Right cardiac atrium (tissue), 5 donors: ENCODE results near the gene CLECL1. TPM values are rescaled to one million over a fixed set of nuclear protein-coding genes. Genes with fewer than 3 reads are reported as not detected.
"Not testable (repeated sequence)": the region's sequence is repeated elsewhere in the genome, so short reads cannot be mapped to it uniquely, and the experiment has no call there.

Experiments used
- ATAC-seq, 2 donors: fragments of 200-7000 bp; cut with Tn5 transposase; one replicate each; pipeline versions ENCODE4 v1.8.0 to v1.9.1; 2020; ENCODE audit warnings: moderate library complexity in 2 of 2, mild to moderate bottlenecking in 1 of 2
- DNase-seq, 3 donors: peaks; one replicate each; pipeline ENCODE4 v3.0.0-alpha.2; 2020
- H3K27ac ChIP-seq: one replicate; pipeline ENCODE4 v1.5.1; 2013; ENCODE audit warnings: mild to moderate bottlenecking, low read length, control low read depth, moderate library complexity
- H3K27me3 ChIP-seq: one replicate; pipeline ENCODE4 v1.6.1; 2013; ENCODE audit not compliant: control insufficient read depth, insufficient read depth
- H3K4me1 ChIP-seq: one replicate; pipeline ENCODE4 v1.6.1; 2013; ENCODE audit warnings: low read length; ENCODE audit not compliant: control insufficient read depth, insufficient read depth
- H3K4me3 ChIP-seq: one replicate; pipeline ENCODE4 v1.5.1; 2013; ENCODE audit warnings: low read length, control low read depth
- H3K9me3 ChIP-seq: one replicate; pipeline ENCODE4 v1.6.1; 2013; ENCODE audit warnings: low read length; ENCODE audit not compliant: control insufficient read depth
- WGBS: extraction: QIAGEN DNeasy Blood & Tissue Kit; methylation state at CpG from one replicate; pipeline ENCODE4 v1.1.7; 2013; 5-methylcytosine and 5-hydroxymethylcytosine counted together
- intact Hi-C, 4 donors: fragments of 100-400 bp; cut with DNase I; formaldehyde crosslinking; loops; one replicate each; pipeline versions ENCODE4 v1.11.0 to v1.14.0; 2022 to 2023
- polyA plus RNA-seq: library from polyadenylated mRNA; stranded (reverse); fragments of 200-250 nt; gene quantifications from one replicate; pipeline ENCODE4 v1.2.3, GENCODE V29; 2013
- total RNA-seq, 4 donors: library from RNA; stranded (reverse); fragmentation: NEBNext Ultra II Directional; extraction: Animal tissue kit (Norgen Biotek cat#: 25700); gene quantifications; one replicate each; pipeline ENCODE4 v1.2.1, GENCODE V29; 2021
- donor health status: healthy with polysubstance abuse.
- donor health status: DM: no; HTN: yes; CAD: no.
- donor health status: DM: no; HTN: no; CAD: no.
- donor health status: DM: no; HTN: yes; CAD: no; lungs with severe emphysema.
- donor health status: DM: yes; HTN: yes; CAD: no.

CLECL1 gene
- total and polyA plus RNA-seq, 5 donors = 0.14 to 1.2 (median 0.60) TPM; not detected in 2

GRCh38 chr12:9719790-9720189 lies 13.1 kb downstream of the CLECL1 start:
- Histone ChIP-seq H3K4me1 (no peaks in the 10 kb centered on the region), H3K27me3 (no peaks in the 10 kb centered on the region), H3K9me3 (no peaks in the 10 kb centered on the region), H3K4me3 (no peak overlapping the region), H3K27ac (no peak overlapping the region)
- DNase-seq = no peak
- intact Hi-C loops = no loop called here
- 31% methylated on average over 1 of the region's 1 CpG for WGBS
- no peak for ATAC-seq

GRCh38 chr12:9718968-9719367 lies 13.9 kb downstream of the CLECL1 start:
- no peak overlapping the region for H3K4me3 ChIP-seq
- no peaks in the 10 kb centered on the region for H3K27me3 ChIP-seq
- no peak for DNase-seq
- H3K4me1 ChIP-seq = no peaks in the 10 kb centered on the region
- 95% methylated on average over 7 of the region's 7 CpGs for WGBS
- ATAC-seq = no peak
- H3K9me3 ChIP-seq = no peaks in the 10 kb centered on the region
- intact Hi-C loops = no loop called here
- H3K27ac ChIP-seq = no peak overlapping the region

GRCh38 chr12:9717070-9717925 lies 15.6 kb downstream of the CLECL1 start:
- Histone ChIP-seq H3K9me3 (no peaks in the 10 kb centered on the region), H3K4me3 (no peak overlapping the region), H3K27me3 (no peaks in the 10 kb centered on the region), H3K27ac (no peak overlapping the region), H3K4me1 (no peaks in the 10 kb centered on the region)
- WGBS = 93% methylated on average over 15 of the region's 15 CpGs
- intact Hi-C loops = no loop called here
- DNase-seq = no peak
- no peak for ATAC-seq

- intact Hi-C loops, H3K27ac ChIP-seq, H3K9me3 ChIP-seq, DNase-seq, H3K4me1 ChIP-seq, ATAC-seq, H3K27me3 ChIP-seq, H3K4me3 ChIP-seq: not testable (repeated sequence)
- 80% methylated on average over 6 of the region's 6 CpGs for WGBS
Measured at GRCh38 chr12:9713032-9713558, 19.8 kb downstream of the CLECL1 start.

- Histone ChIP-seq H3K27me3 (no peaks in the 10 kb centered on the region), H3K9me3 (no peaks in the 10 kb centered on the region), H3K4me1 (no peaks in the 10 kb centered on the region), H3K4me3 (no peak overlapping the region), H3K27ac (no peak overlapping the region)
- intact Hi-C loops = no loop called here
- no peak for ATAC-seq
- no peak for DNase-seq
- WGBS = 54% methylated on average over 1 of the region's 1 CpG
Measured at GRCh38 chr12:9711664-9712063, 21.2 kb downstream of the CLECL1 start.

GRCh38 chr12:9710584-9711375 lies 22.1 kb downstream of the CLECL1 start:
- no peak for DNase-seq
- intact Hi-C loops = no loop called here
- Histone ChIP-seq H3K27me3 (no peaks in the 10 kb centered on the region), H3K4me1 (no peaks in the 10 kb centered on the region), H3K27ac (no peak overlapping the region), H3K9me3 (no peaks in the 10 kb centered on the region), H3K4me3 (no peak overlapping the region)
- no peak for ATAC-seq
- 90% methylated on average over 3 of the region's 3 CpGs for whole genome bisulfite sequencing

GRCh38 chr12:9708853-9709252 lies 24.0 kb downstream of the CLECL1 start:
- no peaks in the 10 kb centered on the region for H3K27me3 ChIP-seq
- H3K4me1 ChIP-seq = no peaks in the 10 kb centered on the region
- H3K27ac ChIP-seq = no peak overlapping the region
- DNase-seq (no peak), ATAC-seq (no peak)
- H3K4me3 ChIP-seq = no peak overlapping the region
- WGBS = 89% methylated on average over 3 of the region's 3 CpGs
- no peaks in the 10 kb centered on the region for H3K9me3 ChIP-seq
- intact Hi-C loops = loop anchor here in 3 of 4 donors (5.0 to 10.0 kb wide), 4 partner anchors 64 to 374 kb away; no protein-coding TSS in a partner anchor

- no peaks in the 10 kb centered on the region for H3K27me3 ChIP-seq
- H3K4me1 ChIP-seq = no peaks in the 10 kb centered on the region
- peak in 1 of 2 donors; percentile 67 for ATAC-seq
- no peak overlapping the region for H3K4me3 ChIP-seq
- H3K9me3 ChIP-seq = no peaks in the 10 kb centered on the region
- intact Hi-C loops = loop anchor here in 3 of 4 donors (5.0 to 10.0 kb wide), 4 partner anchors 63 to 373 kb away; no protein-coding TSS in a partner anchor
- peak; percentile 28 to 70 (median 53) for DNase-seq
- H3K27ac ChIP-seq = no peak overlapping the region
- 62% methylated on average over 12 of the region's 12 CpGs for WGBS
Measured at GRCh38 chr12:9707864-9708808, 24.8 kb downstream of the CLECL1 start.

GRCh38 chr12:9707356-9707755 lies 25.5 kb downstream of the CLECL1 start:
- H3K4me3 ChIP-seq = no peak overlapping the region
- H3K27me3 ChIP-seq = no peaks in the 10 kb centered on the region
- no peaks in the 10 kb centered on the region for H3K4me1 ChIP-seq
- H3K9me3 ChIP-seq = no peaks in the 10 kb centered on the region
- ATAC-seq (no peak), DNase-seq (no peak)
- intact Hi-C loops = loop anchor here in 3 of 4 donors (5.0 to 10.0 kb wide), 4 partner anchors 63 to 373 kb away; no protein-coding TSS in a partner anchor
- H3K27ac ChIP-seq = no peak overlapping the region

- no peak for DNase-seq
- no peaks in the 10 kb centered on the region for H3K4me1 ChIP-seq
- H3K27me3 ChIP-seq = no peaks in the 10 kb centered on the region
- no peak overlapping the region for H3K27ac ChIP-seq
- no peaks in the 10 kb centered on the region for H3K9me3 ChIP-seq
- intact Hi-C loops = loop anchor here in 3 of 4 donors (5.0 to 10.0 kb wide), 4 partner anchors 61 to 371 kb away; no protein-coding TSS in a partner anchor
- no peak for ATAC-seq
- no peak overlapping the region for H3K4me3 ChIP-seq
Measured at GRCh38 chr12:9706086-9706685, 26.7 kb downstream of the CLECL1 start.
